HG03575 (cell line): Measurements from ENCODE around the gene SOX15.

Experiments
- ATAC-seq: cut with Tn5 transposase; IDR thresholded peaks from one replicate; pipeline ENCODE4 v1.9.1; 2021; ENCODE audit not compliant: unreplicated experiment, insufficient number of reproducible peaks, low FRiP score; ENCODE audit errors: extremely low read depth

The SOX15 gene

DNA sequence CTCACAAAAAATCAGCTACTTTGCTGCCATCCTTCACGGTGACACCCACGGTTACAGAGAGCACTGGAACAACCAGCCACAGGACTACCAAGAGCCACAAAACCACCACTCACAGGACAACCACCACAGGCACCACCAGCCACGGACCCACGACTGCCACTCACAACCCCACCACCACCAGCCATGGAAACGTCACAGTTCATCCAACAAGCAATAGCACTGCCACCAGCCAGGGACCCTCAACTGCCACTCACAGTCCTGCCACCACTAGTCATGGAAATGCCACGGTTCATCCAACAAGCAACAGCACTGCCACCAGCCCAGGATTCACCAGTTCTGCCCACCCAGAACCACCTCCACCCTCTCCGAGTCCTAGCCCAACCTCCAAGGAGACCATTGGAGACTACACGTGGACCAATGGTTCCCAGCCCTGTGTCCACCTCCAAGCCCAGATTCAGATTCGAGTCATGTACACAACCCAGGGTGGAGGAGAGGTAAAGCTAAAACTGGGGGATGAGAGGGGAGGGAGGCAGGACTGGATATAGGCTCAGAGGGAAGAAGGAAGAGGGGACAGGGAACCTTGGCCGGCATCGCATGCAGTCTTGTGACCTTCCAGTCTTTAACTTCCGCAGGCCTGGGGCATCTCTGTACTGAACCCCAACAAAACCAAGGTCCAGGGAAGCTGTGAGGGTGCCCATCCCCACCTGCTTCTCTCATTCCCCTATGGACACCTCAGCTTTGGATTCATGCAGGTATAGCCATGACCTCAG is 9.9 kb downstream of the SOX15 start:
- no peak for ATAC-seq

DNA sequence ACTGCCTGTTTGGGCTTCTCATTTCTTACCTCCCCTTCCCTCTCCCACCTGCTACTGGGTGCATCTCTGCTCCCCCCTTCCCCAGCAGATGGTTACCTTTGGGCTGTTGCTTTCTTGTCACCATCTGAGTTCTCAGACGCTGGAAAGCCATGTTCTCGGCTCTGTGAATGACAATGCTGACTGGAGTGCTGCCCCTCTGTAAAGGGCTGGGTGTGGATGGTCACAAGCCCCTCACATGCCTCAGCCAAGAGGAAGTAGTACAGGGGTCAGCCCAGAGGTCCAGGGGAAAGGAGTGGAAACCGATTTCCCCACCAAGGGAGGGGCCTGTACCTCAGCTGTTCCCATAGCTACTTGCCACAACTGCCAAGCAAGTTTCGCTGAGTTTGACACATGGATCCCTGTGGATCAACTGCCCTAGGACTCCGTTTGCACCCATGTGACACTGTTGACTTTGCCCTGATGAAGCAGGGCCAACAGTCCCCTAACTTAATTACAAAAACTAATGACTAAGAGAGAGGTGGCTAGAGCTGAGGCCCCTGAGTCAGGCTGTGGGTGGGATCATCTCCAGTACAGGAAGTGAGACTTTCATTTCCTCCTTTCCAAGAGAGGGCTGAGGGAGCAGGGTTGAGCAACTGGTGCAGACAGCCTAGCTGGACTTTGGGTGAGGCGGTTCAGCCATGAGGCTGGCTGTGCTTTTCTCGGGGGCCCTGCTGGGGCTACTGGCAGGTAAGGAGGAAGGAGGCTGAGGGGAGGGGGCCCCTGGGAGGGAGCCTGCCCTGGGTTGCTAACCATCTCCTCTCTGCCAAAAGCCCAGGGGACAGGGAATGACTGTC is 10.7 kb downstream of the SOX15 start, which contains the start of gene CD68:
TSS of gene CD68 (plus strand) at position 638 of the 833 bp plus-strand sequence. CDS start at position 678, 40 bp downstream.
- no peak for ATAC-seq

DNA sequence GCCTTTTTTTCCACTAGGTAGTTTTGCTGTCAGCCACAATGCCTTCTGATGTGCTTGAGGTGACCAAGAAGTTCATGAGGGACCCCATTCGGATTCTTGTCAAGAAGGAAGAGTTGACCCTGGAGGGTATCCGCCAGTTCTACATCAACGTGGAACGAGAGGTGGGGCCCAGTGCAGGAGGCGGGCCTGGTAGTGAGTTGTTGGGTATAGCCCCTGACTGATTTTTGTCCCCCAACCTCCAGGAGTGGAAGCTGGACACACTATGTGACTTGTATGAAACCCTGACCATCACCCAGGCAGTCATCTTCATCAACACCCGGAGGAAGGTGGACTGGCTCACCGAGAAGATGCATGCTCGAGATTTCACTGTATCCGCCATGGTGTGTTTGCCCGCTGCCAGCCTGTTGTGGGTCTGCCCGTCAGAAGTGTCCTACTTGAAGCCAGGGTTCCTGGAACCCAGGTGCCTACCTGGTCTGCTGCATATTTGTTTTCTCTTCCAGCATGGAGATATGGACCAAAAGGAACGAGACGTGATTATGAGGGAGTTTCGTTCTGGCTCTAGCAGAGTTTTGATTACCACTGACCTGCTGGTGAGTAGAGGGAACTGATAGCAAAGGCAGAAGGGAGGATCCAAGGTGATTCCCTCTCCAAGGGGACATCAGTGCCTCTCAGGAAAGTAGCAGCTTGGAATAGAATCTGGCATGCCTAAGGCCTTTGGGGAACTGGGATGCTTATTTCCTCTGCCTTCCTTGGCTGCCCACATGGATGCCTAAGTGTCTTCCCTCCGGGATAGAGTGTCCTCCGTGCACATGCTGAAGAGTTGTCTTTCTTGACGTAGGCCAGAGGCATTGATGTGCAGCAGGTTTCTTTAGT is 12.3 kb downstream of the SOX15 start:
- no peak for ATAC-seq

DNA sequence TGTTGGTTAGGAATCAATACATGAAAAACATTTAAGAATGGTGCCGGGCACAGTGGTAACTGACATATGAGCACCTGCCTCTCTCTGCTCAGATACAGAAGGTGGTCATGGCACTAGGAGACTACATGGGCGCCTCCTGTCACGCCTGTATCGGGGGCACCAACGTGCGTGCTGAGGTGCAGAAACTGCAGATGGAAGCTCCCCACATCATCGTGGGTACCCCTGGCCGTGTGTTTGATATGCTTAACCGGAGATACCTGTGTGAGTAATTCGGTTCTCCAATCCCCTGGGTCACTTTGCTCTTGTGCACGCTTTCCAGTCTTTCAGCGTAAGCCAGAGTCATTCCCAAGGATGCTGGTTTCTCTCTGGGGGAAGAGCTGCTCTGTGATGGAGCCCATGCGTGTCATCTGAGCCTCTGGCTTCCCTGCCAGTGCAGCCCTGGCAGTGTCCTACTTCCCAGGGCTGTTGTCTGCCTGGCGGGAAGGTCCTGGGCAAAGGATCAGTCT is 13.4 kb downstream of the SOX15 start:
- ATAC-seq, result no peak

DNA sequence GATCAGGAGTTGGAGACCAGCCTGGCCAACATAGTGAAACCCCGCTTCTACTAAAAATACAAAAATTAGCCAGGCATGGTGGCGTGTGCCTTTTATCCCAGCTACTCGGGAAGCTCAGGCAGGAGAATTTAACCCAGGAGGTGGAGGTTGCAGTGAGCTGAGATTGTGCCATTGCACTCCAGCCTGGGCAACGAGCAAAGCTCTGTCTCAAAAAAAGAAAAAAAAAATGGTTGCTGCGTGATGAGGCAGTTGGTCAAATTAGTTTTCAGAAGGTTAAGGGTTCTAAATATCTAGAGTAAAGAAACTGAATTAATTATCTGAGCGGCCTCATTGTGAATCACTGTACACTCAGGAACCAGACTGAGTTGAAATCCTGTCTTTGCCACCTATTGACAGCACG is 13.9 kb downstream of the SOX15 start:
- ATAC-seq, result no peak

DNA sequence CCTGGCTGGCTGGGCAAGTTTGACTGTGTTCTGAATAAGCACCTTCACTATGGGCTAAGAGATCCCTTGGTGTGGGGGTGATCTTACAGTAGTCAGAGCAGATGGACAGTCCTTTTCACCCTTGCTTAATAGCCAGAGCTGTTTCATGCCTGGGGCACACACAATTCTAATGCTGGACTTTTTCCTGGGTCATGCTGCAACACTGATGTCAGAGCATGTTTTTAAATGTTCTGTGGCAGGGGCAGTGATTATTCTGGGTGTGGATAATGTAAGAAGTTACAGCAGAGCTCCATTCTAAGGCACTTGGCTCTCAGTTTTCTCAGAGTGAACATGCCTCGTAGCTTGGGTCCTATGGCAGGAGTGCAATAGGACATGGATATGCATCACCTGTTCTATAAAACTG is 14.4 kb downstream of the SOX15 start:
- ATAC-seq, result no peak

DNA sequence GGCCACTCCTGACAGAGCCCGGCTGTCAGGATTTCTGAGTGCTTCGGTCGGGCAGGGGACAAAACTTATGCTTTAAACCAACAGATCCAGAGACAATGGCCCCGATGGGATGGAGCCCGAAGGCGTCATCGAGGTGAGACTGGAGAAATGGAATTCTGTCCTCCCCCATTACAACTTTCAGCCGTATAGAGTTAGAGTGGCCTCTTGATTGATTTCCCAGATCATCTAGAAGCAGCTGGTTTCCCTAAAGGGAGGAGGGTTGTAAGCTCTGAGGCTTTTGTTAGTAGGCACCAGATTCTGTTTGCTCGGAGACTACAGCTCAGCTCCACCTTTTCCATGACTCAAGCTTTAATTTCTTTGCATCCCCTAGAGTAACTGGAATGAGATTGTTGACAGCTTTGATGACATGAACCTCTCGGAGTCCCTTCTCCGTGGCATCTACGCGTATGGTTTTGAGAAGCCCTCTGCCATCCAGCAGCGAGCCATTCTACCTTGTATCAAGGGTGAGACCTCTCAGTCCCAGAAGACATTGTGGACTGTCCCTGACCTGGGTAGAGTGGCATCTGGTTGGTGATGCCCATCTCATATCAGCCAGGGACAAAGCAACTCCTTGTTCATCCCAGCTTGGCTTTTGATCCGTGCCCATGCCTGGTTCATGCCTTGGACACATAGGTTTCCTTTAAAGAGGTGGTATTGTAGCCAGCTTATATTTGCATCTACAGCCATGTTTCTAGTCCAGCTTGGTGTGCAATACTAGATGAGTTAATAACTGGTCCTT is 15.5 kb downstream of the SOX15 start:
- ATAC-seq, result no peak

DNA sequence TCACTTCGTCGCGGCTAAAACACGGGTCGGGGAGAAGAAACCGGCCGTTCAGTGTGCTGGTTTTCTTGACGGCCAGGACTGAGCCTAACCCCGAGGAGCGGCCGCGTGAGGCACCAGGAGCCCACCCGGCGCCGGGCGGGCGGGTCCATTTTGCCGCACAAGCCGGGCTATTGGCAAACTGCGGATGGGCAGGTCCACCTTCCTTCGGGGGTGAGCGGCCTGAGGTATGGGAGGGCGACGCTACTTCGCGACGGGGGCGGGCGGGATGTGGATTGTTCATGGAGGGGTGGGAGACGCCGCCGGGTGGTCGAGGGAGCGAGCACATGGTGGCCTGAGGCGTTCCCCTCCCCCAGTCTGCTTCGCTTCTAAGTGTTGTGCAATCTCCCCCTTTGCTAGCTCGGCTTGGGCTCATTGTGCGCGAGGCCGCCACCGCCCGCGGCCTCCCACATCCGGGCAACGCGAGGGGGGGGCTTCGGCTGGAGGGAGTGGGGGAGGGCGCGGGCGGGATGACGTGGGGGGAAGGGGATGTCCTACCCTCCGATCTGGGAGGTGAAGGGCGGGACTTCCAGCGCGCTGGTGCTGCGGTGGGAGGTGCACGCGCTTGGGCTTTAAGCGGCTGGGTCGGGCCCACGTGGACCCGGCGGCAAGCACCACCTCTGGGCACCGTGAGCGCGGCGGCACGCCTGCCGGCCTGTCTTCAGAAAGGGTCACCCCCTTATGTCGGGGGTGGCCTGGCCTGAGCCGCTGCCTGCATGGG is 16.4 kb downstream of the SOX15 start:
- ATAC-seq, result no peak

DNA sequence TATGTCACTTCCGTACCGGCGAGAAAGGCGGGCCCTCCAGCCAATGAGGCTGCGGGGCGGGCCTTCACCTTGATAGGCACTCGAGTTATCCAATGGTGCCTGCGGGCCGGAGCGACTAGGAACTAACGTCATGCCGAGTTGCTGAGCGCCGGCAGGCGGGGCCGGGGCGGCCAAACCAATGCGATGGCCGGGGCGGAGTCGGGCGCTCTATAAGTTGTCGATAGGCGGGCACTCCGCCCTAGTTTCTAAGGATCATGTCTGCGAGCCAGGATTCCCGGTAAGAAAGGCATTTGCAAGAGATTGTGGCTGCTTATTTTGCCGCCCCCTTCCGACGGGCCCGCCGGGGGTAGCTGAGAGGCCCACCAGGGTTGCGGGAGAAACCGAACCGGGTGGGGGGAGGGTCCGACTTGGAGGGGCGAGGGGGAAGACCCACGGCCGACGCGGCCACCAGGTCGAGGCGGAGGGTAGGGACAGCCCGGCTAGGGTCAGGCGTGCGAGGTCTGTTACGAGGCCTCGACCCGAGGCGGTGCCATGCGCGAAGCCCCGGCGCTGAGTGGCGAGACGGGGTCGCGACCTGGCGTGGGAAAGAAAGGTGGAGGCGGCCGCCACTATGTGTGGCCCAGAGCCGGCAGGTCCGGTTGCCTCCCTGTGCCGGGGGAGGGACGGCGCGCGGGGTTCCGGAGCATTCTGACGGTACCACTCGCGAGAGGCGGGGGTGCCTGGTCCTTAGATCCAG is 17.1 kb downstream of the SOX15 start:
- no peak for ATAC-seq

DNA sequence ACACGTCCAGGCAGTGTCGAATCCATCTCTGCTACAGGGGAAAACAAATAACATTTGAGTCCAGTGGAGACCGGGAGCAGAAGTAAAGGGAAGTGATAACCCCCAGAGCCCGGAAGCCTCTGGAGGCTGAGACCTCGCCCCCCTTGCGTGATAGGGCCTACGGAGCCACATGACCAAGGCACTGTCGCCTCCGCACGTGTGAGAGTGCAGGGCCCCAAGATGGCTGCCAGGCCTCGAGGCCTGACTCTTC is 17.6 kb downstream of the SOX15 start:
- ATAC-seq, result no peak

DNA sequence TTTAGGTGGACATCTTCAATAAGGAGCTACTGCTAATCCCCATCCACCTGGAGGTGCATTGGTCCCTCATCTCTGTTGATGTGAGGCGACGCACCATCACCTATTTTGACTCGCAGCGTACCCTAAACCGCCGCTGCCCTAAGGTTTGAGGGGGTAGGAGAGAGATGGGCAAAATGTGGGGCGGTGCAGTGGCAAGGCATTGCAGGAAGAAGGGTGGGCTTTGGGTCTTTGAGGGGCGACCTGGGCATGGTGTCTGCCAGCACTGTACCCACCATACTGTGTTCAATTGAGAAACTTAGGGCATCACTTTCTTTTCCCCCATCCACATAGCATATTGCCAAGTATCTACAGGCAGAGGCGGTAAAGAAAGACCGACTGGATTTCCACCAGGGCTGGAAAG is 19.5 kb downstream of the SOX15 start:
- no peak for ATAC-seq

DNA sequence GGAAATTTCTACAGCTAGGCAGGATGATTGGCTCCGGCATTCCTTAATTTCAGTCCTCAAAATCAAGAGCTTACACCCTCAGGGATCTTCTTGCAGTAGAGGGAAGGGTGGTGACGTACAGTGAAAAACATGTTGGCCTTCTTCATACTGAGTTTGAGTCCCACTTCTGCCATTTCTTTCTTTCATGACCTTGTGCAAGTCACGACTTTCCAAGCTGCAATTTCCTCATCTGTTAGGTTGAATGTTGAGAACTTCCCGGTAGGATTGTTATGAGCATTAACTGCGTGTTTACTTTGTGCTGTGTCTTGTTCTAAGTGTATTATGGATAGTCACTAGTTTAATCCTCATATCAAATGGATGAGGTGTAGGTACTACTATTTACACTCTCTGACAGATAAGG is 20.3 kb downstream of the SOX15 start:
- no peak for ATAC-seq

DNA sequence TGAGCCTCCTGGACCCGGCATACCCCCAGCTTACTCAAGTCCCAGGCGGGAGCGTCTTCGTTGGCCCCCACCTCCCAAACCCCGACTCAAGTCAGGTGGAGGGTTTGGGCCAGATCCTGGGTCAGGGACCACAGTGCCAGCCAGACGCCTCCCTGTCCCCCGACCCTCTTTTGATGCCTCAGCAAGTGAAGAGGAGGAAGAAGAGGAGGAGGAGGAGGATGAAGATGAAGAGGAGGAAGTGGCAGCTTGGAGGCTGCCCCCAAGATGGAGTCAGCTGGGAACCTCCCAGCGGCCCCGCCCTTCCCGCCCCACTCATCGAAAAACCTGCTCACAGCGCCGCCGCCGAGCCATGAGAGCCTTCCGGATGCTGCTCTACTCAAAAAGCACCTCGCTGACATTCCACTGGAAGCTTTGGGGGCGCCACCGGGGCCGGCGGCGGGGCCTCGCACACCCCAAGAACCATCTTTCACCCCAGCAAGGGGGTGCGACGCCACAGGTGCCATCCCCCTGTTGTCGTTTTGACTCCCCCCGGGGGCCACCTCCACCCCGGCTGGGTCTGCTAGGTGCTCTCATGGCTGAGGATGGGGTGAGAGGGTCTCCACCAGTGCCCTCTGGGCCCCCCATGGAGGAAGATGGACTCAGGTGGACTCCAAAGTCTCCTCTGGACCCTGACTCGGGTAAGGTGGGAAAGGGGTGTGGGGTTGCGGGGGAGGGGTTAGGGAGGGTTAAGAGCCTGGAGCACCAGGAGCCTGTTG is 26.6 kb downstream of the SOX15 start:
- no peak for ATAC-seq

DNA sequence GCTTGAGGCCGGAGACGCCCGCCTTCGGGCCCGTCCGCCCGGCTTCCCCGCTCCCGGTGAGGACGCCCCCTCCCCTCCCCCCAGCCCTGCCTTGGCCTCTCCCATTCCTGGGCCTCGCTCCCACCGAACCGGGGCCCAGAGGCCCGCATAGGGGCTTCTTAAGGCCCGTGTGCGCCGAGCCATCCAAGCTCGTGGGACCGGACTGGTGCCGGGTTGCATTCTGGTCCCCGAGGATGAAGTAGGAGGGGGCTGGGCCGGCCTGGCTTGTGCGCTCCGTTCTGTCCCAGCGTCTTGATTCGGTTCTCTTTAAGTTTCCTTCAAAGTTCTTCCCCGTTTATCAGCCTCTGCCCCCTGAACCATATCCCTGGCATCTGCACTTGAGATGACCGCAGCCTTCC is 27.7 kb downstream of the SOX15 start:
- ATAC-seq, result no peak

DNA sequence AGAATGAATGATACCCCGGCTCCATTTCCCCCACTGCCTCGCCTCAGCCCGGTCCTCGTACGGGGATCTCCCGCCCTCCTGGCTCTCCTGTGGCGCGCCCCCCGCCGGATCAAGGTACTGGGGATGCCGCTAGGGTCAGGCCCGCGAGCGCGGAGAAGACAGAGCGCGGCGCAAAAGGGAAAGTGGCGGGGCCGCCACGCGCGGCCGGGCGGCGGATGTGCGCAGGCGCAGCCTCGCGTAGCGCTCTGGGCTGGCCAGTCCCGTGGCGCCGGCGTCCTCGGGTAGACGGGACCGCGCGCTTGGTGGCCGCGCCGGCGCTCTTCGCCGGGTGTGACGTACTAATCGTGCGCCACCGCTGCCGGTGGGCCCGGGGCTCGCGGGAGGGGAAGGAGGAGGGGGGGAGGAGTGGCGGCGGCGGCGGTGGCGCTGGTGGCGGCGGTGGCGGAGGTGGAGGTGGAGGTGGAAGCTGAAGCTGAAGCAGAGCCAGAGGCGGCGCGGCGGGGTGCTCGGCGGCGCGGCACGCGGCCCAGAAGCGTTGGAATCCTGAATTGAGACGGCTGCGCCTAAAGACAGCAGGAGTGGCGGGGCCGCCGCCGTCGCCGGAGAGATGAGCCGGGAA is 28.2 kb downstream of the SOX15 start, which contains the start of gene SENP3:
TSS of gene SENP3 (plus strand) at position 331 of the 619 bp plus-strand sequence. CDS start 1,158 bp downstream, outside the sequence.
- no peak for ATAC-seq

DNA sequence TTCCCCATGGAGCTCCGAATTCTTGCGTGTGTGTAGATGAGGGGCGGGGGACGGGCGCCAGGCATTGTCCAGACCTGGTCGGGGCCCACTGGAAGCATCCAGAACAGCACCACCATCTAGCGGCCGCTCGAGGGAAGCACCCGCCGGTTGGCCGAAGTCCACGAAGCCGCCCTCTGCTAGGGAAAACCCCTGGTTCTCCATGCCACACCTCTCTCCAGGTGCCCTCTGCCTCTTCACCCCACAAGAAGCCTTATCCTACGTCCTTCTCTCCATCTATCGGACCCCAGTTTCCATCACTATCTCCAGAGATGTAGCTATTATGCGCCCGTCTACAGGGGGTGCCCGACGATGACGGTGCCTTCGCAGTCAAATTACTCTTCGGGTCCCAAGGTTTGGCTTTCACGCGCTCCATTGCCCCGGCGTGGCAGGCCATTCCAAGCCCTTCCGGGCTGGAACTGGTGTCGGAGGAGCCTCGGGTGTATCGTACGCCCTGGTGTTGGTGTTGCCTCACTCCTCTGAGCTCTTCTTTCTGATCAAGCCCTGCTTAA is 28.8 kb downstream of the SOX15 start:
- ATAC-seq, result peak; percentile 49
